GM12878 (cell line): ENCODE results near the gene CCR5. TPM values are rescaled to one million over a fixed set of nuclear protein-coding genes. Genes with fewer than 3 reads are reported as not detected.

Experiments used
- ATAC-seq: fragments of 200-7000 bp; cut with Tn5 transposase; 3 replicates; pipeline ENCODE4 v1.9.1; 2020; ENCODE audit warnings: mild to moderate bottlenecking, moderate library complexity
- BruUV-seq: library from RNA; stranded (reverse); fragments of 400-500 nt; replicated peaks from 2 replicates; lab custom pipeline; 2021; lab: Mats Ljungman, UMichigan
- CTCF ChIA-PET: fragments of 300-600 bp; sonication (Branson Sonifier 250); formaldehyde crosslinking; extraction: SDS; loops from one replicate; lab custom pipeline; 2021; ENCODE audit warnings: inconsistent platforms; lab: Yijun Ruan, JAX
- POLR2A ChIA-PET: fragments of 350-600 bp; formaldehyde crosslinking; extraction: SDS; loops from one replicate; lab custom pipeline; 2021; ENCODE audit warnings: inconsistent platforms; lab: Charles Lee
- RAD21 ChIA-PET: fragments of 300-600 bp; sonication (Branson Sonifier 250); formaldehyde crosslinking; loops from one replicate; lab custom pipeline; 2023; ENCODE audit warnings: antibody characterized with exemption; ENCODE audit not compliant: unreplicated experiment; lab: Charles Lee
- SMC1A ChIA-PET: fragments of 300-600 bp; sonication (Branson Sonifier 250); formaldehyde crosslinking; loops from one replicate; lab custom pipeline; 2023; ENCODE audit not compliant: unreplicated experiment, uncharacterized antibody; lab: Charles Lee
- DNase-seq: peaks from one replicate; pipeline ENCODE4 v3.0.0-alpha.2; 2011; ENCODE audit warnings: low read depth, low spot score
- FAIRE-seq: peaks from 3 replicates; lab custom pipeline; 2011; peaks lifted over from hg19 to GRCh38; lab: Jason Lieb, UNC
- H2AFZ ChIP-seq: 2 replicates; pipeline ENCODE4 v1.6.0; 2011; ENCODE audit warnings: low read depth, low read length, control low read depth; ENCODE audit not compliant: control insufficient read depth
- H3K27ac ChIP-seq: 2 replicates; pipeline ENCODE4 v1.5.1; 2011; ENCODE audit warnings: control low read depth; ENCODE audit not compliant: control insufficient read depth, insufficient read depth
- H3K27me3 ChIP-seq, 2 experiments: replicated peaks in 1 of 2; 2 replicates each; pipeline versions ENCODE4 v1.6.0 to v1.6.1; 2011; ENCODE audit warnings: low read length in 1 of 2; ENCODE audit not compliant: control insufficient read depth in 2 of 2, insufficient read depth in 2 of 2
- H3K36me3 ChIP-seq, 2 experiments: 2 replicates each; pipeline ENCODE4 v1.5.1; 2011; ENCODE audit warnings: low read length in 1 of 2; ENCODE audit not compliant: control insufficient read depth in 2 of 2, insufficient read depth in 2 of 2
- H3K4me1 ChIP-seq: 2 replicates; pipeline ENCODE4 v1.6.1; 2011; ENCODE audit warnings: mild to moderate bottlenecking, low read length, moderate library complexity, mixed read lengths; ENCODE audit not compliant: control insufficient read depth, insufficient read depth
- H3K4me2 ChIP-seq: 2 replicates; pipeline ENCODE4 v1.6.0; 2011; ENCODE audit warnings: control low read depth; ENCODE audit not compliant: control insufficient read depth, insufficient read depth
- H3K4me3 ChIP-seq: fragments of 200-600 bp; sonication (generic); 2 replicates; pipeline ENCODE4 v1.5.1; 2016
- H3K79me2 ChIP-seq: 2 replicates; pipeline ENCODE4 v1.6.0; 2011; ENCODE audit warnings: low read length; ENCODE audit not compliant: control insufficient read depth, insufficient read depth
- H3K9ac ChIP-seq: 2 replicates; pipeline ENCODE4 v1.8.0; 2011; ENCODE audit warnings: low read length, control low read depth, mixed read lengths; ENCODE audit not compliant: control insufficient read depth, insufficient read depth
- H3K9me3 ChIP-seq: replicated peaks from 3 replicates; pipeline ENCODE4 v1.5.1; 2011; ENCODE audit warnings: mild to moderate bottlenecking, low read length; ENCODE audit not compliant: control insufficient read depth, insufficient read depth
- H4K20me1 ChIP-seq: 2 replicates; pipeline ENCODE4 v1.6.0; 2011; ENCODE audit not compliant: control insufficient read depth, insufficient read depth
- BMI1 ChIP-seq: fragments of 450-650 bp; IDR thresholded peaks from 2 replicates; pipeline ENCODE4 v1.6.1; 2016; ENCODE audit warnings: mild to moderate bottlenecking, moderate library complexity, borderline replicate concordance
- CREB1 ChIP-seq: IDR thresholded peaks from 2 replicates; pipeline ENCODE4 v1.6.1; 2012; ENCODE audit warnings: low read depth, mild to moderate bottlenecking, inconsistent platforms
- DPF2 ChIP-seq: fragments of 450-650 bp; IDR thresholded peaks from 2 replicates; pipeline ENCODE4 v1.6.1; 2017; ENCODE audit warnings: mild to moderate bottlenecking
- HCFC1 ChIP-seq: fragments of 150-350 bp; IDR thresholded peaks from 2 replicates; pipeline ENCODE4 v1.6.1; 2014; ENCODE audit warnings: low read length
- LARP7 ChIP-seq: fragments of 450-650 bp; IDR thresholded peaks from 2 replicates; pipeline ENCODE4 v1.6.1; 2017; ENCODE audit warnings: mild to moderate bottlenecking
- MYC ChIP-seq: IDR thresholded peaks from 2 replicates; pipeline ENCODE4 v1.6.1; 2011; ENCODE audit warnings: mild to moderate bottlenecking, low read length, moderate library complexity, inconsistent platforms; ENCODE audit not compliant: insufficient read depth, insufficient replicate concordance, insufficient read length, severe bottlenecking
- NFYA ChIP-seq: IDR thresholded peaks from 2 replicates; pipeline ENCODE4 v1.6.1; 2011; ENCODE audit warnings: low read depth, mild to moderate bottlenecking, low read length, improper control_type of control experiment, borderline replicate concordance
- POLR2A ChIP-seq: IDR thresholded peaks from 2 replicates; pipeline ENCODE4 v1.6.1; 2011; ENCODE audit warnings: low read depth, mild to moderate bottlenecking, low read length
- POLR2AphosphoS2 ChIP-seq: IDR thresholded peaks from 2 replicates; pipeline ENCODE4 v1.6.1; 2011; ENCODE audit warnings: low read depth, mild to moderate bottlenecking, low read length, improper control_type of control experiment, moderate library complexity
- SMAD1 ChIP-seq: fragments of 450-650 bp; IDR thresholded peaks from 2 replicates; pipeline ENCODE4 v1.6.1; 2018; ENCODE audit warnings: mild to moderate bottlenecking, low read depth; ENCODE audit not compliant: partially characterized antibody
- ZSCAN29 ChIP-seq: fragments of 450-650 bp; IDR thresholded peaks from 2 replicates; pipeline ENCODE4 v1.6.1; 2017; ENCODE audit warnings: mild to moderate bottlenecking, moderate library complexity
- ZZZ3 ChIP-seq: IDR thresholded peaks from 2 replicates; pipeline ENCODE4 v1.6.1; 2011; ENCODE audit warnings: low read depth; ENCODE audit not compliant: control insufficient read depth, insufficient read length
- WGBS: methylation state at CpG from one replicate; pipeline ENCODE4 v1.1.6; 2016; ENCODE audit warnings: low lambda C conversion rate; ENCODE audit not compliant: insufficient replicate concordance, insufficient coverage; ENCODE audit errors: missing lambda C conversion rate; 5-methylcytosine and 5-hydroxymethylcytosine counted together
- in situ Hi-C: fragments of 300-500 bp; cut with MboI; formaldehyde crosslinking; loops from 9 replicates; pipeline ENCODE4 v1.14.3; 2018; ENCODE audit warnings: mixed read lengths
- intact Hi-C: fragments of 100-400 bp; cut with micrococcal nuclease; formaldehyde crosslinking; loops from one replicate; pipeline ENCODE4 v1.14.2; 2022; ENCODE audit not compliant: unreplicated experiment
- polyA plus RNA-seq, 11 experiments: library from polyadenylated mRNA; depleted of rRNA in 4 of 11; unstranded in 6 of 11; stranded (reverse) in 5 of 11; fragments of >200 nt; fragmentation: Nextera tagmentation in 4 of 11; fragmentation: Illumina TruSeq in 1 of 11; extraction: Ambion mirVana in 4 of 11; extraction: Trizol in 1 of 11; gene quantifications; 1 replicate in 1 of 11; 2 replicates in 10 of 11; pipeline versions ENCODE4 v1.2.1 to v1.2.3, GENCODE V29; 2011 to 2016; ENCODE audit warnings: inconsistent platforms in 2 of 11, missing spikeins in 2 of 11, low read depth in 1 of 11
- total RNA-seq, 4 experiments: library from RNA; depleted of rRNA in 3 of 4; stranded (reverse); fragments of >200 nt in 3 of 4; fragmentation: Illumina TruSeq in 1 of 4; extraction: Trizol in 1 of 4; gene quantifications; 2 replicates each; pipeline versions ENCODE4 v1.2.1 to v1.2.3, GENCODE V29; 2013 to 2021
- TF ChIP-seq, protein P1 (sequence below): fragments of 450-650 bp; IDR thresholded peaks from 2 replicates; pipeline ENCODE4 v1.6.1; 2018; ENCODE audit warnings: borderline replicate concordance, mild to moderate bottlenecking; ENCODE audit not compliant: partially characterized antibody
- TF ChIP-seq, protein P2 (sequence below): fragments of 450-650 bp; IDR thresholded peaks from 2 replicates; pipeline ENCODE4 v1.6.1; 2016; ENCODE audit warnings: mild to moderate bottlenecking

The CCR5 gene
- total and polyA plus RNA-seq, 10 of the 15 experiments (the other 5 are each of a cell fraction or from before 2014, with no cell fraction given): 0.17 to 1.6 (median 0.82) TPM; not detected in 1

DNA sequence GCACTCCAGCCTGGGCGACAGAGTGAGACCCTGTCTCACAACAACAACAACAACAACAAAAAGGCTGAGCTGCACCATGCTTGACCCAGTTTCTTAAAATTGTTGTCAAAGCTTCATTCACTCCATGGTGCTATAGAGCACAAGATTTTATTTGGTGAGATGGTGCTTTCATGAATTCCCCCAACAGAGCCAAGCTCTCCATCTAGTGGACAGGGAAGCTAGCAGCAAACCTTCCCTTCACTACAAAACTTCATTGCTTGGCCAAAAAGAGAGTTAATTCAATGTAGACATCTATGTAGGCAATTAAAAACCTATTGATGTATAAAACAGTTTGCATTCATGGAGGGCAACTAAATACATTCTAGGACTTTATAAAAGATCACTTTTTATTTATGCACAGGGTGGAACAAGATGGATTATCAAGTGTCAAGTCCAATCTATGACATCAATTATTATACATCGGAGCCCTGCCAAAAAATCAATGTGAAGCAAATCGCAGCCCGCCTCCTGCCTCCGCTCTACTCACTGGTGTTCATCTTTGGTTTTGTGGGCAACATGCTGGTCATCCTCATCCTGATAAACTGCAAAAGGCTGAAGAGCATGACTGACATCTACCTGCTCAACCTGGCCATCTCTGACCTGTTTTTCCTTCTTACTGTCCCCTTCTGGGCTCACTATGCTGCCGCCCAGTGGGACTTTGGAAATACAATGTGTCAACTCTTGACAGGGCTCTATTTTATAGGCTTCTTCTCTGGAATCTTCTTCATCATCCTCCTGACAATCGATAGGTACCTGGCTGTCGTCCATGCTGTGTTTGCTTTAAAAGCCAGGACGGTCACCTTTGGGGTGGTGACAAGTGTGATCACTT is 2.0 kb downstream of the CCR5 start (continued):
- TF ChIP-seq HCFC1 (no peak), POLR2A (no peak), LARP7 (no peak)
- TF ChIP-seq, protein P1, sequence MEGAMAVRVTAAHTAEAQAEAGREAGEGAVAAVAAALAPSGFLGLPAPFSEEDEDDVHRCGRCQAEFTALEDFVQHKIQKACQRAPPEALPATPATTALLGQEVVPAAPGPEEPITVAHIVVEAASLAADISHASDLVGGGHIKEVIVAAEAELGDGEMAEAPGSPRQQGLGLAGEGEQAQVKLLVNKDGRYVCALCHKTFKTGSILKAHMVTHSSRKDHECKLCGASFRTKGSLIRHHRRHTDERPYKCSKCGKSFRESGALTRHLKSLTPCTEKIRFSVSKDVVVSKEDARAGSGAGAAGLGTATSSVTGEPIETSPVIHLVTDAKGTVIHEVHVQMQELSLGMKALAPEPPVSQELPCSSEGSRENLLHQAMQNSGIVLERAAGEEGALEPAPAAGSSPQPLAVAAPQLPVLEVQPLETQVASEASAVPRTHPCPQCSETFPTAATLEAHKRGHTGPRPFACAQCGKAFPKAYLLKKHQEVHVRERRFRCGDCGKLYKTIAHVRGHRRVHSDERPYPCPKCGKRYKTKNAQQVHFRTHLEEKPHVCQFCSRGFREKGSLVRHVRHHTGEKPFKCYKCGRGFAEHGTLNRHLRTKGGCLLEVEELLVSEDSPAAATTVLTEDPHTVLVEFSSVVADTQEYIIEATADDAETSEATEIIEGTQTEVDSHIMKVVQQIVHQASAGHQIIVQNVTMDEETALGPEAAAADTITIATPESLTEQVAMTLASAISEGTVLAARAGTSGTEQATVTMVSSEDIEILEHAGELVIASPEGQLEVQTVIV: no peak

DNA sequence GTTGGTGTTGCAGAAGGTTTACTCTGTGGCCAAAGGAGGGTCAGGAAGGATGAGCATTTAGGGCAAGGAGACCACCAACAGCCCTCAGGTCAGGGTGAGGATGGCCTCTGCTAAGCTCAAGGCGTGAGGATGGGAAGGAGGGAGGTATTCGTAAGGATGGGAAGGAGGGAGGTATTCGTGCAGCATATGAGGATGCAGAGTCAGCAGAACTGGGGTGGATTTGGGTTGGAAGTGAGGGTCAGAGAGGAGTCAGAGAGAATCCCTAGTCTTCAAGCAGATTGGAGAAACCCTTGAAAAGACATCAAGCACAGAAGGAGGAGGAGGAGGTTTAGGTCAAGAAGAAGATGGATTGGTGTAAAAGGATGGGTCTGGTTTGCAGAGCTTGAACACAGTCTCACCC is 4.0 kb downstream of the CCR5 start:
- Histone ChIP-seq H3K4me3 (no peak overlapping the region), H3K9ac (no peak overlapping the region), H3K4me2 (no peak overlapping the region), H3K4me1 (peaks cover 2% of the 10 kb centered on the region), H3K27me3 (peaks cover 0 to 3% of the 10 kb centered on the region in 2 experiments; a peak in 2 of 4 replicates), H3K79me2 (no peaks in the 10 kb centered on the region), H4K20me1 (no peaks in the 10 kb centered on the region), H3K27ac (no peak overlapping the region), H3K36me3 (no peaks in the 10 kb centered on the region), H2AFZ (no peak overlapping the region), H3K9me3 (no peaks in the 10 kb centered on the region)
- POLR2A ChIA-PET: interaction anchor here (1.0 to 1.2 kb wide), 2 partner anchors 165 to 166 kb away, joined by 3 read pairs; partner anchors contain the start of gene CCR1
- in situ Hi-C loops (loop anchor here (5.0 to 10.0 kb wide), 4 partner anchors 162 to 610 kb away; no protein-coding TSS in a partner anchor), intact Hi-C loops (loop anchor here (10.0 kb wide), 1 partner anchor 180 kb away; no protein-coding TSS in a partner anchor)
- TF ChIP-seq CREB1: no peak
- TF ChIP-seq SMAD1: no peak
- no peak for TF ChIP-seq DPF2
- TF ChIP-seq POLR2AphosphoS2: no peak
- TF ChIP-seq MYC: no peak
- TF ChIP-seq, protein P2, sequence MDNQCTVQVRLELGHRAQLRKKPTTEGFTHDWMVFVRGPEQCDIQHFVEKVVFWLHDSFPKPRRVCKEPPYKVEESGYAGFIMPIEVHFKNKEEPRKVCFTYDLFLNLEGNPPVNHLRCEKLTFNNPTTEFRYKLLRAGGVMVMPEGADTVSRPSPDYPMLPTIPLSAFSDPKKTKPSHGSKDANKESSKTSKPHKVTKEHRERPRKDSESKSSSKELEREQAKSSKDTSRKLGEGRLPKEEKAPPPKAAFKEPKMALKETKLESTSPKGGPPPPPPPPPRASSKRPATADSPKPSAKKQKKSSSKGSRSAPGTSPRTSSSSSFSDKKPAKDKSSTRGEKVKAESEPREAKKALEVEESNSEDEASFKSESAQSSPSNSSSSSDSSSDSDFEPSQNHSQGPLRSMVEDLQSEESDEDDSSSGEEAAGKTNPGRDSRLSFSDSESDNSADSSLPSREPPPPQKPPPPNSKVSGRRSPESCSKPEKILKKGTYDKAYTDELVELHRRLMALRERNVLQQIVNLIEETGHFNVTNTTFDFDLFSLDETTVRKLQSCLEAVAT: no peak
- TF ChIP-seq NFYA: no peak
- TF ChIP-seq ZSCAN29: no peak
- no peak for TF ChIP-seq ZZZ3
- TF ChIP-seq BMI1: no peak
- RAD21 ChIA-PET: interaction anchor here (0.9 to 13.5 kb wide), 7 partner anchors 54 to 436 kb away, joined by 3 to 421 read pairs (median 6); partner anchors contain the start of gene CCR1
- DNase-seq: no peak
- no peak for FAIRE-seq
- no peak for ATAC-seq
- CTCF ChIA-PET: interaction anchor here (0.7 to 21.1 kb wide), 10 partner anchors 8 to 350 kb away, joined by 3 to 714 read pairs (median 4); partner anchors contain the start of gene CCR1
- 39% methylated on average over 3 of the region's 3 CpGs for WGBS
- SMC1A ChIA-PET: interaction anchor here (1.2 to 15.8 kb wide), 5 partner anchors 8 to 436 kb away, joined by 3 to 581 read pairs (median 185); partner anchors contain the start of gene CCR1
- BruUV-seq: no TSS peak
